ENCODE data around the gene GMFB.

GRCh38 chr14:54447231-54447692 is 41.5 kb downstream of the GMFB start:
- TF ChIP-seq YY1 (IDR thresholded peaks at IDR 0.05; ENCODE audit: insufficient read depth, insufficient read length) (no peak), ZNF274 (IDR thresholded peaks at IDR 0.05; ENCODE audit: low read depth, low read length) (no peak)

Measured in NT2/D1 (cell line).